Neural cell (in vitro differentiated cells): ENCODE results near the gene IL25. TPM values are rescaled to one million over a fixed set of nuclear protein-coding genes. Genes with fewer than 3 reads are reported as not detected.

Source experiments
- H2AFZ ChIP-seq: fragments of 200-600, 300-800 bp; sonication (generic), shearing (Covaris generic); 2 replicates; pipeline ENCODE4 v1.6.0; 2014; ENCODE audit warnings: low read depth, mild to moderate bottlenecking, antibody characterized with exemption, low read length, moderate library complexity
- H3F3A ChIP-seq: fragments of 200-600 bp; shearing (Covaris generic); 2 replicates; pipeline ENCODE4 v1.6.1; 2016; ENCODE audit warnings: mild to moderate bottlenecking, moderate library complexity, mixed read lengths, antibody characterized with exemption, low read length; ENCODE audit not compliant: insufficient read depth, poor library complexity, severe bottlenecking
- H3K27ac ChIP-seq: fragments of 200-600, 300-800 bp; sonication (generic), shearing (Covaris generic); 2 replicates; pipeline ENCODE4 v1.5.1; 2014; ENCODE audit warnings: mild to moderate bottlenecking, low read length, moderate library complexity
- H3K27me3 ChIP-seq: fragments of 300-800, 200-600 bp; sonication (generic), shearing (Covaris generic); 2 replicates; pipeline ENCODE4 v1.6.0; 2014; ENCODE audit warnings: mild to moderate bottlenecking, low read depth, low read length, moderate library complexity; ENCODE audit not compliant: insufficient read depth
- H3K36me3 ChIP-seq: fragments of 300-800, 200-600 bp; sonication (generic), shearing (Covaris generic); 2 replicates; pipeline ENCODE4 v1.5.1; 2014; ENCODE audit warnings: mild to moderate bottlenecking, antibody characterized with exemption, low read length, moderate library complexity; ENCODE audit not compliant: insufficient read depth
- H3K4me2 ChIP-seq: fragments of 300-800, 200-600 bp; sonication (generic), shearing (Covaris generic); 2 replicates; pipeline ENCODE4 v1.6.0; 2014; ENCODE audit warnings: mild to moderate bottlenecking, low read length
- H3K4me3 ChIP-seq: fragments of 300-800, 200-600 bp; sonication (generic), shearing (Covaris generic); 2 replicates; pipeline ENCODE4 v1.5.1; 2014; ENCODE audit warnings: mild to moderate bottlenecking, low read length, moderate library complexity
- H3K79me2 ChIP-seq: fragments of 200-600 bp; shearing (Covaris generic); replicated peaks from 2 replicates; pipeline ENCODE4 v1.6.0; 2014; ENCODE audit warnings: mild to moderate bottlenecking, low read length, moderate library complexity; ENCODE audit not compliant: insufficient read depth
- H3K9ac ChIP-seq: fragments of 300-800, 200-600 bp; sonication (generic), shearing (Covaris generic); 2 replicates; pipeline ENCODE4 v1.6.1; 2016; ENCODE audit warnings: mild to moderate bottlenecking, low read length, mixed read lengths
- H3K9me2 ChIP-seq: fragments of 200-600 bp; shearing (Covaris generic); 2 replicates; pipeline ENCODE4 v1.6.1; 2016; ENCODE audit warnings: mild to moderate bottlenecking, low read length, mixed read lengths; ENCODE audit not compliant: insufficient read depth
- H3K9me3 ChIP-seq: fragments of 200-600, 300-800 bp; sonication (generic), shearing (Covaris generic); 2 replicates; pipeline ENCODE4 v1.6.1; 2016; ENCODE audit warnings: mild to moderate bottlenecking, mixed run types, low read length, moderate library complexity, mixed read lengths
- H4K20me1 ChIP-seq: fragments of 200-600 bp; shearing (Covaris generic); 2 replicates; pipeline ENCODE4 v1.6.1; 2016; ENCODE audit warnings: mild to moderate bottlenecking, mixed run types; ENCODE audit not compliant: insufficient read depth
- EP300 ChIP-seq: fragments of 450-650 bp; conservative IDR thresholded peaks from 2 replicates; pipeline ENCODE4 v1.6.1; 2014; ENCODE audit warnings: antibody characterized with exemption, mild to moderate bottlenecking, moderate library complexity; ENCODE audit not compliant: poor library complexity, severe bottlenecking
- EZH2 ChIP-seq: fragments of 200-600, 300-800 bp; shearing (Covaris generic), sonication (generic); IDR thresholded peaks from 2 replicates; pipeline ENCODE4 v1.6.1; 2014; ENCODE audit warnings: antibody characterized with exemption, low read length, borderline replicate concordance, mild to moderate bottlenecking; ENCODE audit not compliant: insufficient read depth, poor library complexity, severe bottlenecking
- MXI1 ChIP-seq: fragments of 450-650 bp; conservative IDR thresholded peaks from 2 replicates; pipeline ENCODE4 v1.6.1; 2014; ENCODE audit warnings: antibody characterized with exemption, mild to moderate bottlenecking; ENCODE audit not compliant: poor library complexity, severe bottlenecking
- POLR2AphosphoS5 ChIP-seq: IDR thresholded peaks from 2 replicates; pipeline ENCODE4 v1.6.1; 2012
- RAD21 ChIP-seq: fragments of 450-650 bp; conservative IDR thresholded peaks from 2 replicates; pipeline ENCODE4 v1.6.1; 2014; ENCODE audit warnings: antibody characterized with exemption, mild to moderate bottlenecking, moderate library complexity
- SMC3 ChIP-seq: fragments of 450-650 bp; conservative IDR thresholded peaks from 2 replicates; pipeline ENCODE4 v1.6.1; 2014; ENCODE audit warnings: antibody characterized with exemption, mild to moderate bottlenecking, moderate library complexity; ENCODE audit not compliant: poor library complexity
- TAF1 ChIP-seq: IDR thresholded peaks from 2 replicates; pipeline ENCODE4 v1.6.1; 2012; ENCODE audit warnings: low read depth
- polyA plus RNA-seq: library from polyadenylated mRNA; depleted of rRNA; stranded (reverse); fragments of >200 nt; gene quantifications from 2 replicates; pipeline ENCODE4 v1.2.3, GENCODE V29; 2014
- TF ChIP-seq, protein P1 (sequence below): IDR thresholded peaks from 2 replicates; pipeline ENCODE4 v1.6.1; 2012; ENCODE audit warnings: borderline replicate concordance
- TF ChIP-seq, protein P2 (sequence below): fragments of 450-650 bp; IDR thresholded peaks from 2 replicates; pipeline ENCODE4 v1.5.1; 2014; ENCODE audit warnings: antibody characterized with exemption, mild to moderate bottlenecking, moderate library complexity; ENCODE audit not compliant: poor library complexity, severe bottlenecking

The IL25 gene
- polyA plus RNA-seq, 1 donor from 2014 or later, result not detected

DNA sequence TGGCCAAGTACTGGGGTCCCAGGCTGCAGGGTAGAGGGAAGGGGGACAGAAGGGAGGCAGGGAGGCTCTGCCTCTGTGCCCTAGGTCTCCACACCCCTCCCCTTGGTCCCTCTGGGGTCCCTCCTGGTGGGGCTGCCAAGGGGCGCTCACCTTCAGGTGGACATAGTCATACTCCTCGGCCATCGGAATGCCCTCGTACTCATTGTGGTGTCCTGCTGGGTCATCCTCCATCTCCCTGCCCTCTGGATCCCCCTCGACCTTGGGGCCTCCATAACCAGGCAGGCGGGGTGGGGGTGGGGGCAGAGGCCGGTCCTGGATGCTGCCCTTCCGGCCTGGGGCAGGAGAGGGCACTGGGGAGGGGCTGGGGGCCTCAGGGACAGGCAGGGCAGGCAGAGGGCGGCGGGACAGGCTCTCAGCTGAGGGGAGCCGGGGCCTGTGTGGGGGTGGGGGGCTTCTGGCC lies 13.4 kb upstream of the IL25 start:
- H3K9me2 ChIP-seq, result no peaks in the 10 kb centered on the region
- TF ChIP-seq MXI1 (no peak), EZH2 (no peak)
- H3K9ac ChIP-seq, result no peak overlapping the region
- H2AFZ ChIP-seq, result no peak overlapping the region
- no peaks in the 10 kb centered on the region for H3K27me3 ChIP-seq
- H3K4me3 ChIP-seq, result no peak overlapping the region
- no peak overlapping the region for H3K4me2 ChIP-seq
- no peaks in the 10 kb centered on the region for H4K20me1 ChIP-seq
- no peak overlapping the region for H3K27ac ChIP-seq
- no peaks in the 10 kb centered on the region for H3K36me3 ChIP-seq
- H3K79me2 ChIP-seq, result peaks cover 17% of the 10 kb centered on the region
- no peaks in the 10 kb centered on the region for H3F3A ChIP-seq
- no peaks in the 10 kb centered on the region for H3K9me3 ChIP-seq

DNA sequence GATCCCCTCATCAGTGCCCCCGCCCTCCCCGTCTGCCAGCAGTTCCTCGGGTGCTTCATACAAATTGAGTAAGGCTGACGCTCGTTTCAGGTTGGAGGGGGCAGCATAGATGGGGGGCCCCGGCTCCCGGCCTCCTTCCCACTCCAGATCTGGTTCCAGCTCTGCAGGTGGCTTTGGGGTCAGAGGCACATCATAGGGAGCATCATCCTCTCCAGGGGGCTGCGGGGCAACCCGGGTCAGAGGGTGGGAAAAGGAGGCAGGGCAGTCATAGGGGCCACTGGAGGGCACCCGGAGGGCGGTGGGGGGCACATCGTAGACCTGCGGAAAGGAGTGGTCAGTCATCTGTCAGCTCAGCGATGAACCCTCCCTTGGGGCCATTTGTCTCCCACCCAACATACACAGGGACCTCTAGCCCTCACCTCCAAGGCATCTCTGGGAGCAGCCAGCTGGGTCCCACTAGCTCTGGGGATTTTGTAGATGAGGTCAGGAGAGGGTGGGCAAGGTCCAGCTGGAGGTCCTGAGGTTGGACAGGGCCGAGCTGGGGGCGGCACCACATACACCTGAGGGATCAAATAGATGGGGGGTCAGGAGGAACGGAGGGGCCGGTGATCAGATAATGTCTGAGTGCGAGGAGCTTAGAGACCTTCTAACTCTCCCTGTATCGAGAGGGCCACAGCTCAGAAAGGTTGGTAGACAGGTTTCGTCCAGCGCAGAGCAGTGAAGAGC lies 12.7 kb upstream of the IL25 start:
- Histone ChIP-seq H3K4me2 (no peak overlapping the region), H3K9me3 (no peaks in the 10 kb centered on the region), H2AFZ (no peak overlapping the region), H3K27me3 (peaks cover under 1% of the 10 kb centered on the region), H3K9me2 (no peaks in the 10 kb centered on the region), H3K4me3 (no peak overlapping the region), H3K9ac (no peak overlapping the region), H3K79me2 (peaks cover 24% of the 10 kb centered on the region), H4K20me1 (no peaks in the 10 kb centered on the region), H3K36me3 (no peaks in the 10 kb centered on the region), H3K27ac (no peak overlapping the region), H3F3A (no peaks in the 10 kb centered on the region)
- TF ChIP-seq, protein P1, sequence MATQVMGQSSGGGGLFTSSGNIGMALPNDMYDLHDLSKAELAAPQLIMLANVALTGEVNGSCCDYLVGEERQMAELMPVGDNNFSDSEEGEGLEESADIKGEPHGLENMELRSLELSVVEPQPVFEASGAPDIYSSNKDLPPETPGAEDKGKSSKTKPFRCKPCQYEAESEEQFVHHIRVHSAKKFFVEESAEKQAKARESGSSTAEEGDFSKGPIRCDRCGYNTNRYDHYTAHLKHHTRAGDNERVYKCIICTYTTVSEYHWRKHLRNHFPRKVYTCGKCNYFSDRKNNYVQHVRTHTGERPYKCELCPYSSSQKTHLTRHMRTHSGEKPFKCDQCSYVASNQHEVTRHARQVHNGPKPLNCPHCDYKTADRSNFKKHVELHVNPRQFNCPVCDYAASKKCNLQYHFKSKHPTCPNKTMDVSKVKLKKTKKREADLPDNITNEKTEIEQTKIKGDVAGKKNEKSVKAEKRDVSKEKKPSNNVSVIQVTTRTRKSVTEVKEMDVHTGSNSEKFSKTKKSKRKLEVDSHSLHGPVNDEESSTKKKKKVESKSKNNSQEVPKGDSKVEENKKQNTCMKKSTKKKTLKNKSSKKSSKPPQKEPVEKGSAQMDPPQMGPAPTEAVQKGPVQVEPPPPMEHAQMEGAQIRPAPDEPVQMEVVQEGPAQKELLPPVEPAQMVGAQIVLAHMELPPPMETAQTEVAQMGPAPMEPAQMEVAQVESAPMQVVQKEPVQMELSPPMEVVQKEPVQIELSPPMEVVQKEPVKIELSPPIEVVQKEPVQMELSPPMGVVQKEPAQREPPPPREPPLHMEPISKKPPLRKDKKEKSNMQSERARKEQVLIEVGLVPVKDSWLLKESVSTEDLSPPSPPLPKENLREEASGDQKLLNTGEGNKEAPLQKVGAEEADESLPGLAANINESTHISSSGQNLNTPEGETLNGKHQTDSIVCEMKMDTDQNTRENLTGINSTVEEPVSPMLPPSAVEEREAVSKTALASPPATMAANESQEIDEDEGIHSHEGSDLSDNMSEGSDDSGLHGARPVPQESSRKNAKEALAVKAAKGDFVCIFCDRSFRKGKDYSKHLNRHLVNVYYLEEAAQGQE, result no peak
- TF ChIP-seq POLR2AphosphoS5 (no peak), RAD21 (no peak), EP300 (no peak), EZH2 (no peak), TAF1 (no peak)
- TF ChIP-seq, protein P2, sequence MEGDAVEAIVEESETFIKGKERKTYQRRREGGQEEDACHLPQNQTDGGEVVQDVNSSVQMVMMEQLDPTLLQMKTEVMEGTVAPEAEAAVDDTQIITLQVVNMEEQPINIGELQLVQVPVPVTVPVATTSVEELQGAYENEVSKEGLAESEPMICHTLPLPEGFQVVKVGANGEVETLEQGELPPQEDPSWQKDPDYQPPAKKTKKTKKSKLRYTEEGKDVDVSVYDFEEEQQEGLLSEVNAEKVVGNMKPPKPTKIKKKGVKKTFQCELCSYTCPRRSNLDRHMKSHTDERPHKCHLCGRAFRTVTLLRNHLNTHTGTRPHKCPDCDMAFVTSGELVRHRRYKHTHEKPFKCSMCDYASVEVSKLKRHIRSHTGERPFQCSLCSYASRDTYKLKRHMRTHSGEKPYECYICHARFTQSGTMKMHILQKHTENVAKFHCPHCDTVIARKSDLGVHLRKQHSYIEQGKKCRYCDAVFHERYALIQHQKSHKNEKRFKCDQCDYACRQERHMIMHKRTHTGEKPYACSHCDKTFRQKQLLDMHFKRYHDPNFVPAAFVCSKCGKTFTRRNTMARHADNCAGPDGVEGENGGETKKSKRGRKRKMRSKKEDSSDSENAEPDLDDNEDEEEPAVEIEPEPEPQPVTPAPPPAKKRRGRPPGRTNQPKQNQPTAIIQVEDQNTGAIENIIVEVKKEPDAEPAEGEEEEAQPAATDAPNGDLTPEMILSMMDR, result no peak

DNA sequence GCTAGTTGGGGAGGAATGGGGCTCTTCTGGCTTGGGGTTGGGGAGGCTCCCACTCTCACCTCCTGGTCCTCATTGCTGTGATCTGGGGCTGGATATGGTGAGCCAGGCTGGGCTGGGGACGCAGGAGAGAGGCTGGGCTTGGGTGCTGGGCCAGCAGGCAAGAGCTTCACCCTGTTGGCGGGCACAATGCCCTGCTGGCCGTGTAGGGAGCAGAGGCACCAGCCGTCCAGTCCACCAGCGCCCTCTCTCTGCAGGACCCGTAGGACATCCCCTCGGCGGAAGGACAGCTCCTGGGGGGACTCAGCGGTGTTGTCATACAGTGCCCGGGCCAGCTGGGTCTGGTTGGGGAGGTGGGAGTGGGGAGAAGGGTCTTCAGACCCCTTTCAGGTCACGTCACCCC lies 12.1 kb upstream of the IL25 start:
- Histone ChIP-seq H3K4me3 (no peak overlapping the region), H3K9ac (no peak overlapping the region), H3K36me3 (no peaks in the 10 kb centered on the region)

More for the DNA sequence above, 12.1 kb upstream of the IL25 start:
- H2AFZ ChIP-seq, result no peak overlapping the region
- no peak overlapping the region for H3K4me2 ChIP-seq
- no peaks in the 10 kb centered on the region for H3K9me3 ChIP-seq
- H3K27me3 ChIP-seq, result peaks cover 5% of the 10 kb centered on the region
- TF ChIP-seq SMC3 (no peak), RAD21 (no peak), MXI1 (no peak), TAF1 (no peak), EZH2 (no peak), POLR2AphosphoS5 (no peak)
- TF ChIP-seq, protein P1, result no peak
- no peak overlapping the region for H3K27ac ChIP-seq
- no peaks in the 10 kb centered on the region for H3K9me2 ChIP-seq
- no peaks in the 10 kb centered on the region for H4K20me1 ChIP-seq
- no peaks in the 10 kb centered on the region for H3F3A ChIP-seq
- peaks cover 25% of the 10 kb centered on the region for H3K79me2 ChIP-seq
